ENCODE results near the gene RBBP9. TPM values are rescaled to one million over a fixed set of nuclear protein-coding genes. Genes with fewer than 3 reads are reported as not detected.

The RBBP9 gene
- total and polyA plus RNA-seq, 9 of the 15 experiments (the other 6 are each of a cell fraction or from before 2014, with no cell fraction given), result 0.94 to 4.4 (median 2.5) TPM

- Histone ChIP-seq H3K4me2 (ENCODE audit: insufficient read depth, low read length) (no peak overlapping the region), H3K9ac (ENCODE audit: insufficient read depth in 1 of 2, low read depth in 2 of 2, low read length in 2 of 2) (no peak overlapping the region), H3K27ac (ENCODE audit: extremely low read depth, low read depth, low read length) (no peak overlapping the region), H3K9me3 (replicated peaks; ENCODE audit: control insufficient read depth, insufficient read depth, low read depth, low read length) (no peaks in the 10 kb centered on the region), H4K20me1 (replicated peaks; ENCODE audit: control insufficient read depth, insufficient read depth, low read length) (no peaks in the 10 kb centered on the region), H3K79me2 (ENCODE audit: control insufficient read depth, insufficient read depth, low read length) (no peaks in the 10 kb centered on the region), H3K9me1 (ENCODE audit: control insufficient read depth, insufficient read depth, low read length) (no peaks in the 10 kb centered on the region), H2AFZ (ENCODE audit: low read depth, low read length) (no peak overlapping the region), H3K36me3 (ENCODE audit: control insufficient read depth, insufficient read depth, low read length) (peaks cover 68% of the 10 kb centered on the region), H3K4me3 (no peak overlapping the region), H3K27me3 (ENCODE audit: control insufficient read depth in 2 of 2, insufficient read depth in 2 of 2, low read length in 2 of 2) (no peaks in the 10 kb centered on the region), H3K4me1 (replicated peaks in 1 of 2; ENCODE audit: control insufficient read depth in 2 of 2, insufficient read depth in 2 of 2, low read length in 2 of 2) (no peaks in the 10 kb centered on the region)
- TF ChIP-seq CBX5 (IDR thresholded peaks at IDR 0.05; ENCODE audit: borderline replicate concordance, low read depth) (no peak), ZNF277 (CRISPR knock-in tag; IDR thresholded peaks at IDR 0.05; ENCODE audit: borderline replicate concordance) (no peak), ZNF644 (tag; IDR thresholded peaks at IDR 0.05; ENCODE audit: low read depth) (no peak), KAT2B (IDR thresholded peaks at IDR 0.05; ENCODE audit: low read depth, low read length) (no peak), NCOR1 (IDR thresholded peaks at IDR 0.05) (no peak), GABPB1 (CRISPR knock-in tag; IDR thresholded peaks at IDR 0.05) (no peak), BRD9 (IDR thresholded peaks at IDR 0.05; ENCODE audit: low read depth, partially characterized antibody) (no peak), ZBTB49 (CRISPR knock-in tag; IDR thresholded peaks at IDR 0.05; ENCODE audit: borderline replicate concordance) (no peak), HDAC6 (IDR thresholded peaks at IDR 0.05; ENCODE audit: low read depth, low read length) (no peak), ESRRB (CRISPR knock-in tag; IDR thresholded peaks at IDR 0.05; ENCODE audit: borderline replicate concordance) (no peak), MNT (conservative IDR thresholded peaks at IDR 0.05) (no peak), USF1 (CRISPR knock-in tag; IDR thresholded peaks at IDR 0.05) (no peak), SMARCA5 (IDR thresholded peaks at IDR 0.05) (no peak), MEF2D (tag; conservative IDR thresholded peaks at IDR 0.05; ENCODE audit: low read depth) (no peak), RBM22 (IDR thresholded peaks at IDR 0.05; ENCODE audit: low read depth, low read length, poor library complexity, severe bottlenecking) (no peak), XRCC4 (IDR thresholded peaks at IDR 0.05; ENCODE audit: extremely low read depth, insufficient read depth, insufficient read length) (no peak), PHTF2 (CRISPR knock-in tag; IDR thresholded peaks at IDR 0.05) (no peak), HOXB6 (CRISPR knock-in tag; IDR thresholded peaks at IDR 0.05; ENCODE audit: borderline replicate concordance) (no peak), ELF2 (CRISPR knock-in tag; IDR thresholded peaks at IDR 0.05) (no peak)
- FAIRE-seq (no peak), DNase-seq (ENCODE audit: extremely low read depth in 1 of 4, low spot score in 3 of 4) (no peak), ATAC-seq (no peak)
- no TSS peak for BruUV-seq (replicated peaks)
- intact Hi-C loops (cut with micrococcal nuclease) (no loop called here), in situ Hi-C loops (cut with MboI) (no loop called here)
- 95% methylated on average over 2 of the region's 2 CpGs for WGBS (ENCODE audit: insufficient coverage, low coverage, missing lambda C conversion rate)
- CTCF ChIA-PET (ENCODE audit: low intra/inter-chr PET ratio), result no interaction called here
- POLR2A ChIA-PET, result no interaction called here
These were observed 30.3 kb upstream of the RBBP9 start for GRCh38 chr20:18527339-18527738.

All from K562 (cell line).